Lower lobe of right lung (tissue), 2 donors: ENCODE data around the gene SRGAP3. TPM values are rescaled to one million over a fixed set of nuclear protein-coding genes. Genes with fewer than 3 reads are reported as not detected.

ENCODE experiments used
- ATAC-seq, 2 donors: fragments of 200-7000 bp; cut with Tn5 transposase; one replicate each; pipeline ENCODE4 v1.9.1; 2020 to 2022; ENCODE audit warnings: mild to moderate bottlenecking in 2 of 2, moderate library complexity in 2 of 2
- DNase-seq: peaks from one replicate; pipeline ENCODE4 v3.0.0-alpha.2; 2020
- H3K27ac ChIP-seq: fragments of 200-600 bp; one replicate; pipeline ENCODE4 v1.8.0; 2022
- H3K27me3 ChIP-seq: fragments of 200-600 bp; one replicate; pipeline ENCODE4 v1.8.0; 2022; ENCODE audit warnings: low read depth
- H3K36me3 ChIP-seq: fragments of 200-600 bp; one replicate; pipeline ENCODE4 v1.8.0; 2022; ENCODE audit warnings: mild to moderate bottlenecking
- H3K4me1 ChIP-seq: fragments of 200-600 bp; one replicate; pipeline ENCODE4 v1.8.0; 2022
- H3K4me3 ChIP-seq: fragments of 200-600 bp; one replicate; pipeline ENCODE4 v1.8.0; 2022; ENCODE audit warnings: mild to moderate bottlenecking
- H3K9me3 ChIP-seq: fragments of 200-600 bp; one replicate; pipeline ENCODE4 v1.8.0; 2022
- CTCF ChIP-seq: fragments of 200-600 bp; IDR thresholded peaks from one replicate; pipeline ENCODE4 v1.8.0; 2022; ENCODE audit warnings: antibody characterized with exemption, mild to moderate bottlenecking
- intact Hi-C: fragments of 100-400 bp; cut with DNase I; formaldehyde crosslinking; loops from one replicate; pipeline ENCODE4 v1.11.0; 2022
- total RNA-seq: library from RNA; stranded (reverse); fragmentation: NEBNext Ultra II Directional; extraction: Animal tissue kit (Norgen Biotek cat#: 25700); gene quantifications from one replicate; pipeline ENCODE4 v1.2.1, GENCODE V29; 2021
- donor health status: DM: no; HTN: yes; CAD: no; lungs with severe emphysema.

SRGAP3 gene
- total RNA-seq, 1 donor from 2014 or later: 7.8 TPM

GRCh38 chr3:9211155-9211950 lies 38.1 kb downstream of the SRGAP3 start:
- no peak for DNase-seq
- intact Hi-C loops: no loop called here

GRCh38 chr3:9209777-9210176 lies 39.7 kb downstream of the SRGAP3 start:
- Histone ChIP-seq H3K4me3 (no peak overlapping the region), H3K27ac (no peak overlapping the region), H3K27me3 (no peaks in the 10 kb centered on the region), H3K4me1 (no peaks in the 10 kb centered on the region), H3K9me3 (no peaks in the 10 kb centered on the region), H3K36me3 (no peaks in the 10 kb centered on the region)
- ATAC-seq (no peak), DNase-seq (no peak)
- TF ChIP-seq CTCF: no peak
- intact Hi-C loops: no loop called here

More at GRCh38 chr3:9211155-9211950, 38.1 kb downstream of the SRGAP3 start:
- no peaks in the 10 kb centered on the region for H3K4me1 ChIP-seq
- no peaks in the 10 kb centered on the region for H3K36me3 ChIP-seq
- H3K27me3 ChIP-seq: no peaks in the 10 kb centered on the region
- H3K9me3 ChIP-seq: no peaks in the 10 kb centered on the region
- no peak overlapping the region for H3K4me3 ChIP-seq
- no peak overlapping the region for H3K27ac ChIP-seq
- no peak for TF ChIP-seq CTCF
- ATAC-seq: no peak

GRCh38 chr3:9208605-9209152 lies 40.8 kb downstream of the SRGAP3 start:
- H3K27me3 ChIP-seq: no peaks in the 10 kb centered on the region
- intact Hi-C loops: no loop called here
- no peaks in the 10 kb centered on the region for H3K4me1 ChIP-seq
- ATAC-seq (no peak), DNase-seq (no peak)
- H3K9me3 ChIP-seq: no peaks in the 10 kb centered on the region
- H3K36me3 ChIP-seq: no peaks in the 10 kb centered on the region
- H3K4me3 ChIP-seq: no peak overlapping the region
- no peak overlapping the region for H3K27ac ChIP-seq
- no peak for TF ChIP-seq CTCF

- Histone ChIP-seq H3K27me3 (no peaks in the 10 kb centered on the region), H3K9me3 (no peaks in the 10 kb centered on the region), H3K4me1 (no peaks in the 10 kb centered on the region), H3K36me3 (no peaks in the 10 kb centered on the region), H3K4me3 (no peak overlapping the region), H3K27ac (no peak overlapping the region)
- intact Hi-C loops: no loop called here
- no peak for TF ChIP-seq CTCF
- DNase-seq (no peak), ATAC-seq (no peak)
These were observed 42.2 kb downstream of the SRGAP3 start for GRCh38 chr3:9207116-9207763.

GRCh38 chr3:9206287-9206686 lies 43.2 kb downstream of the SRGAP3 start:
- no peak for TF ChIP-seq CTCF
- H3K27me3 ChIP-seq: no peaks in the 10 kb centered on the region
- no peak for DNase-seq

More at GRCh38 chr3:9206287-9206686, 43.2 kb downstream of the SRGAP3 start:
- Histone ChIP-seq H3K4me3 (no peak overlapping the region), H3K9me3 (no peaks in the 10 kb centered on the region), H3K27ac (no peak overlapping the region), H3K36me3 (no peaks in the 10 kb centered on the region), H3K4me1 (no peaks in the 10 kb centered on the region)
- no peak for ATAC-seq
- intact Hi-C loops: no loop called here
